ENCODE results near the gene SGK1.
A peak's percentile ranks its signal among the peaks of the same experiment; 100 is the strongest.

The SGK1 gene

GRCh38 chr6:134165561-134166201, 152.2 kb downstream of the SGK1 start:
- no peak for DNase-seq

GRCh38 chr6:134164300-134164699, 153.6 kb downstream of the SGK1 start:
- no peak for DNase-seq

GRCh38 chr6:134162932-134163331, 155.0 kb downstream of the SGK1 start:
- DNase-seq, result no peak

- peak; percentile 15 for DNase-seq
These were observed 156.9 kb downstream of the SGK1 start for GRCh38 chr6:134161041-134161440.

GRCh38 chr6:134152767-134153485, 165.0 kb downstream of the SGK1 start:
- DNase-seq, result no peak

- no peak for DNase-seq
These were observed 169.3 kb downstream of the SGK1 start for GRCh38 chr6:134148566-134148965.

- no peak for DNase-seq
These were observed 170.8 kb downstream of the SGK1 start for GRCh38 chr6:134147034-134147533.

GRCh38 chr6:134146268-134147033, 171.5 kb downstream of the SGK1 start:
- no peak for DNase-seq

- DNase-seq, result no peak
These were observed 172.1 kb downstream of the SGK1 start for GRCh38 chr6:134145786-134146185.

GRCh38 chr6:134138226-134138975, 179.5 kb downstream of the SGK1 start:
- no peak for DNase-seq

- DNase-seq, result no peak
These were observed 183.3 kb downstream of the SGK1 start for GRCh38 chr6:134134654-134135053.

- DNase-seq, result peak; percentile 54
These were observed 185.3 kb downstream of the SGK1 start for GRCh38 chr6:134132494-134133141.

- no peak for DNase-seq
These were observed 186.3 kb downstream of the SGK1 start for GRCh38 chr6:134131530-134132139.

GRCh38 chr6:134128146-134128545, 189.8 kb downstream of the SGK1 start:
- no peak for DNase-seq

- peak; percentile 45 for DNase-seq
These were observed 194.2 kb downstream of the SGK1 start for GRCh38 chr6:134123666-134124208.

GRCh38 chr6:134122775-134123174, 195.1 kb downstream of the SGK1 start:
- DNase-seq, result no peak

- DNase-seq, result no peak
These were observed 198.4 kb downstream of the SGK1 start for GRCh38 chr6:134119486-134119885.
